GM15510 (cell line): Measurements from ENCODE around the gene LAG3.

Experiments used
- POLR2A ChIP-seq: IDR thresholded peaks from 3 replicates; pipeline ENCODE4 v1.6.1; 2011; ENCODE audit warnings: borderline replicate concordance; ENCODE audit not compliant: insufficient read length; ENCODE audit errors: extremely low read depth

The LAG3 gene

GRCh38 chr12:6774499-6775062 lies 2.3 kb downstream of the LAG3 start:
- no peak for TF ChIP-seq POLR2A

GRCh38 chr12:6775185-6776174 lies 3.2 kb downstream of the LAG3 start:
- no peak for TF ChIP-seq POLR2A

GRCh38 chr12:6777386-6777785 lies 5.1 kb downstream of the LAG3 start:
- no peak for TF ChIP-seq POLR2A

GRCh38 chr12:6778217-6778573 lies 5.9 kb downstream of the LAG3 start:
- no peak for TF ChIP-seq POLR2A

GRCh38 chr12:6778574-6779550 lies 6.5 kb downstream of the LAG3 start:
- no peak for TF ChIP-seq POLR2A

- TF ChIP-seq POLR2A: no peak
Observed at GRCh38 chr12:6779708-6780432, 7.5 kb downstream of the LAG3 start.

GRCh38 chr12:6780573-6780972 lies 8.3 kb downstream of the LAG3 start:
- no peak for TF ChIP-seq POLR2A

GRCh38 chr12:6782119-6782518 lies 9.8 kb downstream of the LAG3 start:
- TF ChIP-seq POLR2A: no peak

- TF ChIP-seq POLR2A: no peak
Observed at GRCh38 chr12:6782850-6783566, 10.7 kb downstream of the LAG3 start.

- TF ChIP-seq POLR2A: no peak
Observed at GRCh38 chr12:6783828-6784227, 11.5 kb downstream of the LAG3 start.

- TF ChIP-seq POLR2A: no peak
Observed at GRCh38 chr12:6784296-6784695, 12.0 kb downstream of the LAG3 start.

- TF ChIP-seq POLR2A: no peak
Observed at GRCh38 chr12:6784761-6785160, 12.4 kb downstream of the LAG3 start.

- no peak for TF ChIP-seq POLR2A
Observed at GRCh38 chr12:6786416-6787094, 14.2 kb downstream of the LAG3 start.
